Endothelial cell of umbilical vein (primary cell): ENCODE measurements around the gene AIRE. TPM values are rescaled to one million over a fixed set of nuclear protein-coding genes. Genes with fewer than 3 reads are reported as not detected.

Experiments used
- BruUV-seq: library from RNA; stranded (reverse); fragments of 400-500 nt; replicated peaks from 2 replicates; lab custom pipeline; 2021; lab: Mats Ljungman, UMichigan
- CTCF ChIA-PET: fragments of 300-600, 350-600 bp; sonication (Branson Sonifier 250); formaldehyde crosslinking; loops from one replicate; lab custom pipeline; 2021; ENCODE audit warnings: antibody characterized with exemption, inconsistent platforms; lab: Charles Lee
- POLR2A ChIA-PET: fragments of 300-600, 350-600 bp; sonication (Branson Sonifier 250); formaldehyde crosslinking; loops from one replicate; lab custom pipeline; 2021; ENCODE audit warnings: antibody characterized with exemption, inconsistent platforms; lab: Charles Lee
- DNase-seq: peaks from one replicate; pipeline ENCODE4 v3.0.0-alpha.2; 2011; ENCODE audit warnings: low read depth, low spot score
- FAIRE-seq: peaks from 2 replicates; lab custom pipeline; 2011; peaks lifted over from hg19 to GRCh38; lab: Jason Lieb, UNC
- H2AFZ ChIP-seq: 2 replicates; pipeline ENCODE4 v1.6.0; 2012; ENCODE audit warnings: low read depth, low read length, control low read depth, inconsistent platforms
- H3K27ac ChIP-seq: 2 replicates; pipeline ENCODE4 v1.5.1; 2011; ENCODE audit warnings: low read depth, mild to moderate bottlenecking, control low read depth, low read length, moderate library complexity; ENCODE audit not compliant: insufficient read depth
- H3K27me3 ChIP-seq, 2 experiments: 2 replicates each; pipeline versions ENCODE4 v1.6.0 to v1.6.1; 2011; ENCODE audit warnings: low read length in 2 of 2, mixed read lengths in 1 of 2; ENCODE audit not compliant: control insufficient read depth in 2 of 2, insufficient read depth in 2 of 2
- H3K36me3 ChIP-seq, 2 experiments: 2 replicates in 1 of 2; 3 replicates in 1 of 2; pipeline ENCODE4 v1.5.1; 2011; ENCODE audit warnings: low read length in 2 of 2, mild to moderate bottlenecking in 1 of 2, moderate library complexity in 1 of 2; ENCODE audit not compliant: control insufficient read depth in 2 of 2, insufficient read depth in 2 of 2; ENCODE audit errors: extremely low read depth in 1 of 2
- H3K4me1 ChIP-seq: 3 replicates; pipeline ENCODE4 v1.5.1; 2011; ENCODE audit warnings: mild to moderate bottlenecking, low read length; ENCODE audit not compliant: control insufficient read depth, insufficient read depth; ENCODE audit errors: extremely low read depth
- H3K4me2 ChIP-seq: 2 replicates; pipeline ENCODE4 v1.6.1; 2011; ENCODE audit warnings: low read length, control low read depth, mixed read lengths; ENCODE audit not compliant: insufficient read depth
- H3K4me3 ChIP-seq, 3 experiments: fragments of 200-600 bp in 1 of 3; sonication (generic), shearing (Covaris generic) in 1 of 3; replicated peaks in 1 of 3; 2 replicates each; pipeline ENCODE4 v1.5.1; 2011 to 2016; ENCODE audit warnings: control low read depth in 3 of 3, low read length in 3 of 3, mild to moderate bottlenecking in 2 of 3, inconsistent platforms in 1 of 3, low read depth in 1 of 3, moderate library complexity in 1 of 3; ENCODE audit not compliant: insufficient read depth in 1 of 3
- H3K79me2 ChIP-seq: 2 replicates; pipeline ENCODE4 v1.6.0; 2012; ENCODE audit warnings: low read length, inconsistent platforms; ENCODE audit not compliant: control insufficient read depth, insufficient read depth
- H3K9ac ChIP-seq: replicated peaks from 2 replicates; pipeline ENCODE3; 2011; ENCODE audit warnings: low read length, control low read depth; ENCODE audit not compliant: insufficient read depth; ENCODE audit errors: extremely low read depth
- H3K9me1 ChIP-seq: replicated peaks from 3 replicates; pipeline ENCODE4 v1.6.0; 2011; ENCODE audit warnings: mild to moderate bottlenecking, low read length; ENCODE audit not compliant: control insufficient read depth, insufficient read depth; ENCODE audit errors: extremely low read depth
- H3K9me3 ChIP-seq: replicated peaks from 2 replicates; pipeline ENCODE4 v1.5.1; 2012; ENCODE audit warnings: low read length, inconsistent platforms; ENCODE audit not compliant: control insufficient read depth, insufficient read depth
- H4K20me1 ChIP-seq: replicated peaks from 2 replicates; pipeline ENCODE3; 2011; ENCODE audit warnings: mild to moderate bottlenecking, low read length; ENCODE audit not compliant: control insufficient read depth, insufficient read depth; ENCODE audit errors: extremely low read depth
- EZH2 ChIP-seq: IDR thresholded peaks from 2 replicates; pipeline ENCODE4 v1.6.1; 2012; ENCODE audit warnings: borderline replicate concordance, low read depth, mild to moderate bottlenecking, moderate library complexity, low read length, inconsistent platforms; ENCODE audit not compliant: severe bottlenecking
- FOS ChIP-seq: IDR thresholded peaks from 2 replicates; pipeline ENCODE4 v1.6.1; 2011; ENCODE audit warnings: mild to moderate bottlenecking, low read length, moderate library complexity, borderline replicate concordance; ENCODE audit not compliant: insufficient read depth
- GATA2 ChIP-seq: IDR thresholded peaks from 2 replicates; pipeline ENCODE4 v1.7.0; 2011; ENCODE audit warnings: low read depth, mild to moderate bottlenecking, moderate library complexity, mixed read lengths, low read length; ENCODE audit not compliant: insufficient read length, insufficient read depth
- JUN ChIP-seq: IDR thresholded peaks from 2 replicates; pipeline ENCODE4 v1.6.1; 2011; ENCODE audit warnings: borderline replicate concordance, low read depth; ENCODE audit not compliant: insufficient read length, insufficient read depth
- MYC ChIP-seq: IDR thresholded peaks from one replicate; pipeline ENCODE4 v1.6.1; 2011; ENCODE audit warnings: mild to moderate bottlenecking, low read depth, low read length
- POLR2A ChIP-seq: IDR thresholded peaks from 2 replicates; pipeline ENCODE4 v1.6.1; 2012; ENCODE audit warnings: low read depth, mild to moderate bottlenecking, control low read depth, low read length
- POLR2AphosphoS5 ChIP-seq: IDR thresholded peaks from 2 replicates; pipeline ENCODE4 v1.6.1; 2012; ENCODE audit warnings: low read depth, mild to moderate bottlenecking, control low read depth, low read length, moderate library complexity; ENCODE audit not compliant: insufficient read depth
- dilution Hi-C: fragments of 300-500 bp; cut with MboI; formaldehyde crosslinking; loops from one replicate; pipeline ENCODE4 v1.15.0; 2019; ENCODE audit warnings: low sequenced_read_pairs; ENCODE audit not compliant: extremely low pct_ligation_motif_present
- intact Hi-C: fragments of 100-400 bp; cut with micrococcal nuclease; formaldehyde crosslinking; loops from one replicate; pipeline ENCODE4 v1.10.0; 2022
- polyA plus RNA-seq, 4 experiments: library from polyadenylated mRNA; depleted of rRNA in 3 of 4; stranded (reverse) in 3 of 4; unstranded in 1 of 4; fragments of >200 nt; gene quantifications; 2 replicates each; pipeline versions ENCODE4 v1.2.1 to v1.2.3, GENCODE V29; 2011 to 2012; ENCODE audit warnings: missing spikeins in 1 of 4
- total RNA-seq: library from RNA; stranded (reverse); gene quantifications from 2 replicates; pipeline ENCODE4 v1.2.3, GENCODE V29; 2021
- TF ChIP-seq, protein P1 (sequence below): IDR thresholded peaks from 2 replicates; pipeline ENCODE4 v1.6.1; 2011; ENCODE audit not compliant: insufficient read depth, insufficient read length
- TF ChIP-seq, protein P2 (sequence below), 2 donors: IDR thresholded peaks; 1 replicate in 1 of 2; 2 replicates in 1 of 2; pipeline ENCODE4 v1.5.1; 2011; ENCODE audit warnings: low read length in 2 of 2, mild to moderate bottlenecking in 2 of 2, moderate library complexity in 2 of 2, control low read depth in 1 of 2, inconsistent platforms in 1 of 2, low read depth in 1 of 2; ENCODE audit not compliant: insufficient read depth in 1 of 2; ENCODE audit errors: extremely low read depth in 1 of 2

AIRE gene
- total and polyA plus RNA-seq, 2 donors (not counting 3 experiments of a cell fraction or from before 2014, with no cell fraction given) = 0.04 to 0.11 TPM

GRCh38 chr21:44303490-44303981 is 17.9 kb downstream of the AIRE start:
- CTCF ChIA-PET = interaction anchor here (2.4 kb wide), 1 partner anchor 9 kb away, joined by 6 read pairs; no protein-coding TSS in a partner anchor
- no peak for DNase-seq
- peaks cover 0 to 8% of the 10 kb centered on the region in 2 experiments for H3K36me3 ChIP-seq
- H3K27me3 ChIP-seq = no peaks in the 10 kb centered on the region
- H3K4me1 ChIP-seq = peaks cover 25% of the 10 kb centered on the region
- FAIRE-seq = no peak
- H4K20me1 ChIP-seq = no peaks in the 10 kb centered on the region
- intact Hi-C loops = no loop called here
- H3K9me3 ChIP-seq = no peaks in the 10 kb centered on the region
- no peak overlapping the region for H3K4me2 ChIP-seq
- dilution Hi-C loops = no loop called here
- no peak overlapping the region for H3K9ac ChIP-seq
- peaks cover 45% of the 10 kb centered on the region for H3K79me2 ChIP-seq
- no peak overlapping the region for H3K27ac ChIP-seq
- POLR2A ChIA-PET = no interaction called here
- no peaks in the 10 kb centered on the region for H3K9me1 ChIP-seq
- H2AFZ ChIP-seq = no peak overlapping the region
- no peak overlapping the region for H3K4me3 ChIP-seq
- TF ChIP-seq MYC (no peak), POLR2A (no peak), EZH2 (no peak), POLR2AphosphoS5 (no peak), GATA2 (no peak), JUN (no peak), FOS (no peak)
- TF ChIP-seq, protein P1, sequence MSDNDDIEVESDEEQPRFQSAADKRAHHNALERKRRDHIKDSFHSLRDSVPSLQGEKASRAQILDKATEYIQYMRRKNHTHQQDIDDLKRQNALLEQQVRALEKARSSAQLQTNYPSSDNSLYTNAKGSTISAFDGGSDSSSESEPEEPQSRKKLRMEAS = no peak
- TF ChIP-seq, protein P2, sequence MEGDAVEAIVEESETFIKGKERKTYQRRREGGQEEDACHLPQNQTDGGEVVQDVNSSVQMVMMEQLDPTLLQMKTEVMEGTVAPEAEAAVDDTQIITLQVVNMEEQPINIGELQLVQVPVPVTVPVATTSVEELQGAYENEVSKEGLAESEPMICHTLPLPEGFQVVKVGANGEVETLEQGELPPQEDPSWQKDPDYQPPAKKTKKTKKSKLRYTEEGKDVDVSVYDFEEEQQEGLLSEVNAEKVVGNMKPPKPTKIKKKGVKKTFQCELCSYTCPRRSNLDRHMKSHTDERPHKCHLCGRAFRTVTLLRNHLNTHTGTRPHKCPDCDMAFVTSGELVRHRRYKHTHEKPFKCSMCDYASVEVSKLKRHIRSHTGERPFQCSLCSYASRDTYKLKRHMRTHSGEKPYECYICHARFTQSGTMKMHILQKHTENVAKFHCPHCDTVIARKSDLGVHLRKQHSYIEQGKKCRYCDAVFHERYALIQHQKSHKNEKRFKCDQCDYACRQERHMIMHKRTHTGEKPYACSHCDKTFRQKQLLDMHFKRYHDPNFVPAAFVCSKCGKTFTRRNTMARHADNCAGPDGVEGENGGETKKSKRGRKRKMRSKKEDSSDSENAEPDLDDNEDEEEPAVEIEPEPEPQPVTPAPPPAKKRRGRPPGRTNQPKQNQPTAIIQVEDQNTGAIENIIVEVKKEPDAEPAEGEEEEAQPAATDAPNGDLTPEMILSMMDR (IDR thresholded peaks at IDR 0.05; ENCODE audit: extremely low read depth in 1 of 2, insufficient read depth in 1 of 2, low read depth in 1 of 2, low read length in 2 of 2) = no peak
- no TSS peak for BruUV-seq
